ENCODE data around the gene PLCB1. TPM values are rescaled to one million over a fixed set of nuclear protein-coding genes. Genes with fewer than 3 reads are reported as not detected.

PLCB1 gene
- total and polyA plus RNA-seq, 2 donors (not counting 3 experiments of a cell fraction or from before 2014, with no cell fraction given) = 10.2 to 53.4 TPM

DNA sequence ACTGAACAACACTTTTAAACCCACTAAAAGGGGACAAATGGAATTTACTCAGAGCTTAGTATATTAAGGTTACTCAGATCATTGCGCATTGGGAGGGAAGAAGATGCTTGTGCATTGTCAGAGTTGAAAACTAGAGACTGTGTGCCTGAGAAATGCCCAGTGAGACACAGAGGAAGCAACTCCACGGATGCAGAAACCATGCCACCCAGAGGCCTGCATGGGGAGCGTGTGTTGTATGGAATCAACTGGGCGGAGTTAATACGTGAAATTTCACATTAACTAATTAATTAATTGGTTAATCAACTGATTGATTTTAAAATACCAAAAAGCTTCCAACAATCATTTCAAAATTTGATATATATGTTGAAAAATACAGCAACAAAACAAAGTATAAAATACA, 391.6 kb downstream of the PLCB1 start:
- Histone ChIP-seq H3K27ac (ENCODE audit: insufficient read depth, low read depth, low read length) (no peak overlapping the region), H2AFZ (ENCODE audit: low read depth, low read length) (no peak overlapping the region), H4K20me1 (replicated peaks; ENCODE audit: control insufficient read depth, extremely low read depth, insufficient read depth, low read length) (no peaks in the 10 kb centered on the region), H3K9me3 (replicated peaks; ENCODE audit: control insufficient read depth, insufficient read depth, low read length) (no peaks in the 10 kb centered on the region), H3K4me1 (ENCODE audit: control insufficient read depth, extremely low read depth, insufficient read depth, low read length) (peaks cover 4% of the 10 kb centered on the region), H3K36me3 (ENCODE audit: control insufficient read depth in 2 of 2, extremely low read depth in 1 of 2, insufficient read depth in 2 of 2, low read length in 2 of 2) (no peaks in the 10 kb centered on the region), H3K9me1 (replicated peaks; ENCODE audit: control insufficient read depth, extremely low read depth, insufficient read depth, low read length) (no peaks in the 10 kb centered on the region), H3K9ac (replicated peaks; ENCODE audit: extremely low read depth, insufficient read depth, low read length) (no peak overlapping the region), H3K79me2 (ENCODE audit: control insufficient read depth, insufficient read depth, low read length) (no peaks in the 10 kb centered on the region), H3K27me3 (ENCODE audit: control insufficient read depth in 2 of 2, insufficient read depth in 2 of 2, low read length in 2 of 2) (no peaks in the 10 kb centered on the region), H3K4me2 (ENCODE audit: insufficient read depth, low read length) (no peak overlapping the region), H3K4me3 (replicated peaks in 1 of 3; ENCODE audit: insufficient read depth in 1 of 3, low read depth in 1 of 3, low read length in 3 of 3) (no peak overlapping the region)
- intact Hi-C loops (cut with micrococcal nuclease) = no loop called here
- dilution Hi-C loops (cut with MboI; ENCODE audit: extremely low pct_ligation_motif_present, low sequenced_read_pairs) = no loop called here
- no peak for TF ChIP-seq FOS (IDR thresholded peaks at IDR 0.05; ENCODE audit: borderline replicate concordance, insufficient read depth, low read length)
- no peak for TF ChIP-seq EZH2 (IDR thresholded peaks at IDR 0.05; ENCODE audit: borderline replicate concordance, low read depth, low read length, severe bottlenecking)
- no peak for TF ChIP-seq POLR2A (IDR thresholded peaks at IDR 0.05; ENCODE audit: low read depth, low read length)
- no peak for TF ChIP-seq MYC (IDR thresholded peaks at IDR 0.05; ENCODE audit: low read depth, low read length)
- TF ChIP-seq, protein P1, sequence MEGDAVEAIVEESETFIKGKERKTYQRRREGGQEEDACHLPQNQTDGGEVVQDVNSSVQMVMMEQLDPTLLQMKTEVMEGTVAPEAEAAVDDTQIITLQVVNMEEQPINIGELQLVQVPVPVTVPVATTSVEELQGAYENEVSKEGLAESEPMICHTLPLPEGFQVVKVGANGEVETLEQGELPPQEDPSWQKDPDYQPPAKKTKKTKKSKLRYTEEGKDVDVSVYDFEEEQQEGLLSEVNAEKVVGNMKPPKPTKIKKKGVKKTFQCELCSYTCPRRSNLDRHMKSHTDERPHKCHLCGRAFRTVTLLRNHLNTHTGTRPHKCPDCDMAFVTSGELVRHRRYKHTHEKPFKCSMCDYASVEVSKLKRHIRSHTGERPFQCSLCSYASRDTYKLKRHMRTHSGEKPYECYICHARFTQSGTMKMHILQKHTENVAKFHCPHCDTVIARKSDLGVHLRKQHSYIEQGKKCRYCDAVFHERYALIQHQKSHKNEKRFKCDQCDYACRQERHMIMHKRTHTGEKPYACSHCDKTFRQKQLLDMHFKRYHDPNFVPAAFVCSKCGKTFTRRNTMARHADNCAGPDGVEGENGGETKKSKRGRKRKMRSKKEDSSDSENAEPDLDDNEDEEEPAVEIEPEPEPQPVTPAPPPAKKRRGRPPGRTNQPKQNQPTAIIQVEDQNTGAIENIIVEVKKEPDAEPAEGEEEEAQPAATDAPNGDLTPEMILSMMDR (IDR thresholded peaks at IDR 0.05; ENCODE audit: extremely low read depth in 1 of 2, insufficient read depth in 1 of 2, low read depth in 1 of 2, low read length in 2 of 2) = no peak
- no peak for TF ChIP-seq POLR2AphosphoS5 (IDR thresholded peaks at IDR 0.05; ENCODE audit: insufficient read depth, low read depth, low read length)
- no peak for TF ChIP-seq GATA2 (IDR thresholded peaks at IDR 0.05; ENCODE audit: insufficient read depth, insufficient read length, low read depth, low read length)
- no peak for TF ChIP-seq JUN (IDR thresholded peaks at IDR 0.05; ENCODE audit: borderline replicate concordance, insufficient read depth, insufficient read length, low read depth)
- TF ChIP-seq, protein P2, sequence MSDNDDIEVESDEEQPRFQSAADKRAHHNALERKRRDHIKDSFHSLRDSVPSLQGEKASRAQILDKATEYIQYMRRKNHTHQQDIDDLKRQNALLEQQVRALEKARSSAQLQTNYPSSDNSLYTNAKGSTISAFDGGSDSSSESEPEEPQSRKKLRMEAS (IDR thresholded peaks at IDR 0.05; ENCODE audit: insufficient read depth, insufficient read length) = no peak
- POLR2A ChIA-PET = no interaction called here
- DNase-seq (ENCODE audit: low read depth, low spot score) (no peak), FAIRE-seq (no peak)
- CTCF ChIA-PET = no interaction called here
- no TSS peak for BruUV-seq (replicated peaks)
